WTC11 (cell line): ENCODE measurements around the gene ADGRV1. TPM values are rescaled to one million over a fixed set of nuclear protein-coding genes. Genes with fewer than 3 reads are reported as not detected.

Source experiments
- ATAC-seq: fragments of 200-7000 bp; cut with Tn5 transposase; 2 replicates; pipeline ENCODE4 v1.10.0; 2021; ENCODE audit warnings: mild to moderate bottlenecking, moderate library complexity
- CTCF ChIA-PET: fragments of 300-600 bp; sonication (Branson Sonifier 250); formaldehyde crosslinking; loops from one replicate; lab custom pipeline; 2021; ENCODE audit warnings: antibody characterized with exemption; lab: Charles Lee
- POLR2A ChIA-PET: fragments of 350-600 bp; sonication (Branson Sonifier 250); formaldehyde crosslinking; loops from one replicate; lab custom pipeline; 2021; ENCODE audit warnings: antibody characterized with exemption; lab: Charles Lee
- DNase-seq: peaks from one replicate; pipeline ENCODE4 v3.0.0; 2021; ENCODE audit warnings: low spot score
- H3K27ac Mint-ChIP-seq: 2 replicates; pipeline ENCODE4 v1.8.0; 2021; ENCODE audit warnings: mixed read lengths
- H3K27me3 Mint-ChIP-seq: 2 replicates; pipeline ENCODE4 v1.8.0; 2021; ENCODE audit warnings: low read depth, mild to moderate bottlenecking, moderate library complexity, mixed read lengths
- H3K36me3 Mint-ChIP-seq: 2 replicates; pipeline ENCODE4 v1.8.0; 2021; ENCODE audit warnings: mixed read lengths
- H3K4me1 Mint-ChIP-seq: 2 replicates; pipeline ENCODE4 v1.8.0; 2022; ENCODE audit warnings: mixed read lengths
- H3K4me3 Mint-ChIP-seq: 2 replicates; pipeline ENCODE4 v1.8.0; 2021; ENCODE audit warnings: mild to moderate bottlenecking, moderate library complexity, mixed read lengths
- H3K9me3 Mint-ChIP-seq: 2 replicates; pipeline ENCODE4 v1.8.0; 2021; ENCODE audit warnings: mixed read lengths
- AFF4 ChIP-seq: sonication (generic); formaldehyde crosslinking; IDR thresholded peaks from 2 replicates; pipeline ENCODE4 v1.8.1; 2023; ENCODE audit warnings: mild to moderate bottlenecking, missing genetic modification reagents, borderline replicate concordance
- EMX1 ChIP-seq: fragments of 250-450 bp; sonication (Bioruptor Pico); IDR thresholded peaks from 2 replicates; pipeline ENCODE4 v1.8.0; 2021; ENCODE audit warnings: mild to moderate bottlenecking
- ESRRA ChIP-seq: sonication (generic); formaldehyde crosslinking; IDR thresholded peaks from 2 replicates; pipeline ENCODE4 v1.8.1; 2022; ENCODE audit warnings: mild to moderate bottlenecking, missing genetic modification reagents, borderline replicate concordance
- FOXJ3 ChIP-seq: sonication (generic); formaldehyde crosslinking; IDR thresholded peaks from 2 replicates; pipeline ENCODE4 v1.9.0; 2021; ENCODE audit warnings: missing genetic modification reagents, mild to moderate bottlenecking, borderline replicate concordance
- GABPB1 ChIP-seq: sonication (generic); formaldehyde crosslinking; IDR thresholded peaks from 2 replicates; pipeline ENCODE4 v1.8.1; 2023; ENCODE audit warnings: mild to moderate bottlenecking, missing genetic modification reagents
- IRF1 ChIP-seq: sonication (generic); formaldehyde crosslinking; IDR thresholded peaks from 2 replicates; pipeline ENCODE4 v1.8.0; 2023; ENCODE audit warnings: missing genetic modification reagents
- JUN ChIP-seq: sonication (generic); formaldehyde crosslinking; IDR thresholded peaks from 2 replicates; pipeline ENCODE4 v1.8.0; 2023; ENCODE audit warnings: mild to moderate bottlenecking, missing genetic modification reagents
- NR1H2 ChIP-seq: sonication (generic); formaldehyde crosslinking; IDR thresholded peaks from 2 replicates; pipeline ENCODE4 v1.9.0; 2021; ENCODE audit warnings: mild to moderate bottlenecking, moderate library complexity, missing genetic modification reagents
- PRDM15 ChIP-seq: sonication (generic); formaldehyde crosslinking; IDR thresholded peaks from 2 replicates; pipeline ENCODE4 v1.8.0; 2022; ENCODE audit warnings: missing genetic modification reagents
- RORB ChIP-seq: fragments of 250-450 bp; sonication (Bioruptor Pico); IDR thresholded peaks from 2 replicates; pipeline ENCODE4 v1.9.0; 2021; ENCODE audit warnings: mild to moderate bottlenecking
- SMAD4 ChIP-seq: sonication (generic); formaldehyde crosslinking; IDR thresholded peaks from 2 replicates; pipeline ENCODE4 v1.8.0; 2022; ENCODE audit warnings: mild to moderate bottlenecking, missing genetic modification reagents
- TEAD1 ChIP-seq: sonication (generic); formaldehyde crosslinking; IDR thresholded peaks from 2 replicates; pipeline ENCODE4 v1.8.0; 2022; ENCODE audit warnings: mild to moderate bottlenecking, missing genetic modification reagents
- USF2 ChIP-seq: sonication (generic); formaldehyde crosslinking; IDR thresholded peaks from 2 replicates; pipeline ENCODE4 v1.8.1; 2023; ENCODE audit warnings: mild to moderate bottlenecking, missing genetic modification reagents, moderate library complexity
- ZNF121 ChIP-seq: sonication (generic); formaldehyde crosslinking; IDR thresholded peaks from 2 replicates; pipeline ENCODE4 v1.8.0; 2023; ENCODE audit warnings: missing genetic modification reagents
- ZNF138 ChIP-seq: sonication (generic); formaldehyde crosslinking; conservative IDR thresholded peaks from 2 replicates; pipeline ENCODE4 v1.8.1; 2022; ENCODE audit warnings: mild to moderate bottlenecking, moderate library complexity, missing genetic modification reagents
- ZNF219 ChIP-seq: sonication (generic); formaldehyde crosslinking; IDR thresholded peaks from 2 replicates; pipeline ENCODE4 v1.8.0; 2023; ENCODE audit warnings: missing genetic modification reagents, mild to moderate bottlenecking, borderline replicate concordance
- ZNF281 ChIP-seq: sonication (generic); formaldehyde crosslinking; IDR thresholded peaks from 2 replicates; pipeline ENCODE4 v1.8.0; 2023; ENCODE audit warnings: mild to moderate bottlenecking, missing genetic modification reagents
- ZNF317 ChIP-seq: sonication (generic); formaldehyde crosslinking; IDR thresholded peaks from 2 replicates; pipeline ENCODE4 v1.8.1; 2023; ENCODE audit warnings: low read depth, mild to moderate bottlenecking, moderate library complexity, missing genetic modification reagents, borderline replicate concordance
- ZNF396 ChIP-seq: fragments of 250-450 bp; sonication (Bioruptor Pico); IDR thresholded peaks from 2 replicates; pipeline ENCODE4 v1.8.0; 2021; ENCODE audit warnings: mild to moderate bottlenecking, moderate library complexity, borderline replicate concordance
- total RNA-seq: library from RNA; stranded (reverse); gene quantifications from 3 replicates; pipeline ENCODE4 v1.2.3, GENCODE V29; 2021

The ADGRV1 gene
- total RNA-seq, 1 experiment from 2014 or later: 74.5 TPM

GRCh38 chr5:90983148-90983547, 424.6 kb downstream of the ADGRV1 start:
- Mint-ChIP-seq H3K27me3 (no peaks in the 10 kb centered on the region), H3K36me3 (peaks cover 6% of the 10 kb centered on the region), H3K9me3 (no peaks in the 10 kb centered on the region), H3K27ac (no peak overlapping the region), H3K4me1 (no peaks in the 10 kb centered on the region), H3K4me3 (no peak overlapping the region)
- ChIA-PET CTCF (no interaction called here), POLR2A (interaction anchor here (0.5 kb wide), 1 partner anchor 296 kb away, joined by 3 read pairs; no protein-coding TSS in a partner anchor)
- no peak for ATAC-seq
- TF ChIP-seq IRF1 (CRISPR knock-in tag): no peak
- no peak for TF ChIP-seq PRDM15 (CRISPR knock-in tag)
- TF ChIP-seq USF2 (CRISPR knock-in tag): no peak
- no peak for TF ChIP-seq TEAD1 (CRISPR knock-in tag)
- no peak for TF ChIP-seq EMX1 (CRISPR knock-in tag)
- TF ChIP-seq GABPB1 (CRISPR knock-in tag): no peak
- TF ChIP-seq ZNF281 (CRISPR knock-in tag): no peak
- no peak for TF ChIP-seq ZNF138 (CRISPR knock-in tag)
- no peak for TF ChIP-seq ZNF317 (CRISPR knock-in tag)
- TF ChIP-seq NR1H2: no peak
- no peak for TF ChIP-seq ZNF219
- TF ChIP-seq AFF4: no peak
- TF ChIP-seq ZNF121 (CRISPR knock-in tag): no peak
- no peak for TF ChIP-seq JUN (CRISPR knock-in tag)
- no peak for TF ChIP-seq RORB
- no peak for TF ChIP-seq SMAD4 (CRISPR knock-in tag)
- TF ChIP-seq FOXJ3 (CRISPR knock-in tag): no peak
- TF ChIP-seq ZNF396: no peak
- TF ChIP-seq ESRRA (CRISPR knock-in tag): no peak
- no peak for DNase-seq
